Effector CD8-positive, alpha-beta T cell (primary cell): Measurements from ENCODE around the gene MAMDC4.

Experiments
- DNase-seq: peaks from one replicate; lab custom pipeline; 2025; lab: John Stamatoyannopoulos, UW

The MAMDC4 gene

GRCh38 chr9:136849960-136850865 is 1.9 kb upstream of the MAMDC4 start:
- no peak for DNase-seq

- no peak for DNase-seq
Observed at GRCh38 chr9:136850866-136851775, 1.0 kb upstream of the MAMDC4 start.

GRCh38 chr9:136852664-136853595 is 784 bp downstream of the MAMDC4 start:
- no peak for DNase-seq

GRCh38 chr9:136853596-136854112 is 1.5 kb downstream of the MAMDC4 start:
- no peak for DNase-seq

- no peak for DNase-seq
Observed at GRCh38 chr9:136854113-136854841, 2.1 kb downstream of the MAMDC4 start.

GRCh38 chr9:136854842-136855460 is 2.8 kb downstream of the MAMDC4 start:
- no peak for DNase-seq

- DNase-seq, result no peak
Observed at GRCh38 chr9:136855461-136856078, 3.4 kb downstream of the MAMDC4 start.

- no peak for DNase-seq
Observed at GRCh38 chr9:136856079-136856476, 3.9 kb downstream of the MAMDC4 start.

- no peak for DNase-seq
Observed at GRCh38 chr9:136856541-136857141, 4.5 kb downstream of the MAMDC4 start.

- no peak for DNase-seq
Observed at GRCh38 chr9:136857166-136857565, 5.0 kb downstream of the MAMDC4 start.

GRCh38 chr9:136857581-136858412 is 5.7 kb downstream of the MAMDC4 start:
- no peak for DNase-seq

- DNase-seq, result no peak
Observed at GRCh38 chr9:136858452-136858843, 6.3 kb downstream of the MAMDC4 start.

- no peak for DNase-seq
Observed at GRCh38 chr9:136858844-136859757, 7.0 kb downstream of the MAMDC4 start.

- DNase-seq, result no peak
Observed at GRCh38 chr9:136860529-136860928, 8.4 kb downstream of the MAMDC4 start.

- no peak for DNase-seq
Observed at GRCh38 chr9:136860933-136861873, 9.1 kb downstream of the MAMDC4 start.

GRCh38 chr9:136861874-136862457 is 9.8 kb downstream of the MAMDC4 start:
- no peak for DNase-seq
